Erythroblast (primary cell): ENCODE data around the gene CLDN18.

Source experiments
- GATA1 ChIP-seq: IDR thresholded peaks from 2 replicates; pipeline ENCODE4 v1.6.1; 2011; ENCODE audit warnings: low read depth, mild to moderate bottlenecking, control low read depth, low read length, moderate library complexity
- POLR2A ChIP-seq: IDR thresholded peaks from 2 replicates; pipeline ENCODE4 v1.6.1; 2011; ENCODE audit warnings: mild to moderate bottlenecking, low read length

- TF ChIP-seq POLR2A: no peak
- TF ChIP-seq GATA1: no peak
These were observed 36.1 kb downstream of the CLDN18 start for GRCh38 chr3:138046085-138046484.
